ENCODE data around the gene SLC9A7.

SLC9A7 gene

GRCh38 chrX:46588263-46588662 is 170.7 kb downstream of the SLC9A7 start:
- intact Hi-C loops (cut with DNase I; ENCODE audit: low total_unique reads): no loop called here
- Histone ChIP-seq H3K9me3 (no peaks in the 10 kb centered on the region), H3K27ac (peak overlapping the region; percentile 44 to 57), H3K36me3 (no peaks in the 10 kb centered on the region), H3K4me3 (no peak overlapping the region), H3K27me3 (no peaks in the 10 kb centered on the region), H3K4me1 (peaks cover 0 to 58% (median 6%) of the 10 kb centered on the region in 4 donors)
- TF ChIP-seq CTCF (IDR thresholded peaks at IDR 0.05): no peak
- peak; percentile 63 to 67 for DNase-seq

- Histone ChIP-seq H3K4me3 (no peak overlapping the region), H3K27me3 (no peaks in the 10 kb centered on the region), H3K4me1 (peaks cover 0 to 63% (median 8%) of the 10 kb centered on the region in 4 donors), H3K36me3 (no peaks in the 10 kb centered on the region), H3K9me3 (no peaks in the 10 kb centered on the region), H3K27ac (peak overlapping the region; percentile 44 to 57)
- no peak for TF ChIP-seq CTCF (IDR thresholded peaks at IDR 0.05)
- intact Hi-C loops (cut with DNase I; ENCODE audit: low total_unique reads): no loop called here
- DNase-seq: no peak
These were observed 171.2 kb downstream of the SLC9A7 start for GRCh38 chrX:46587753-46588171.

- intact Hi-C loops (cut with DNase I; ENCODE audit: low total_unique reads): no loop called here
- no peak overlapping the region for H3K4me3 ChIP-seq
- peaks cover 0 to 69% (median 10%) of the 10 kb centered on the region in 4 donors for H3K4me1 ChIP-seq
These were observed 171.8 kb downstream of the SLC9A7 start for GRCh38 chrX:46587158-46587557.

GRCh38 chrX:46584736-46585135 is 174.2 kb downstream of the SLC9A7 start:
- Histone ChIP-seq H3K4me1 (peaks cover 0 to 70% (median 9%) of the 10 kb centered on the region in 4 donors), H3K9me3 (no peaks in the 10 kb centered on the region), H3K27ac (peak overlapping the region in 1 of 2 donors; percentile 50), H3K27me3 (no peaks in the 10 kb centered on the region), H3K4me3 (no peak overlapping the region), H3K36me3 (no peaks in the 10 kb centered on the region)
- DNase-seq: no peak
- no peak for TF ChIP-seq CTCF (IDR thresholded peaks at IDR 0.05)
- intact Hi-C loops (cut with DNase I; ENCODE audit: low total_unique reads): no loop called here

More at GRCh38 chrX:46587158-46587557, 171.8 kb downstream of the SLC9A7 start:
- H3K27ac ChIP-seq: peak overlapping the region in 1 of 2 donors; percentile 57
- no peaks in the 10 kb centered on the region for H3K36me3 ChIP-seq
- no peaks in the 10 kb centered on the region for H3K9me3 ChIP-seq
- no peaks in the 10 kb centered on the region for H3K27me3 ChIP-seq
- TF ChIP-seq CTCF (IDR thresholded peaks at IDR 0.05): no peak
- no peak for DNase-seq

- no peaks in the 10 kb centered on the region for H3K27me3 ChIP-seq
- H3K27ac ChIP-seq: peak overlapping the region; percentile 41 to 64
- intact Hi-C loops (cut with DNase I; ENCODE audit: low total_unique reads): no loop called here
- H3K4me3 ChIP-seq: no peak overlapping the region
- DNase-seq: no peak
- H3K36me3 ChIP-seq: no peaks in the 10 kb centered on the region
- TF ChIP-seq CTCF (IDR thresholded peaks at IDR 0.05): no peak
- no peaks in the 10 kb centered on the region for H3K9me3 ChIP-seq
- peaks cover 0 to 52% (median 7%) of the 10 kb centered on the region in 4 donors for H3K4me1 ChIP-seq
These were observed 176.0 kb downstream of the SLC9A7 start for GRCh38 chrX:46582966-46583365.

- H3K9me3 ChIP-seq: no peaks in the 10 kb centered on the region
- intact Hi-C loops (cut with DNase I; ENCODE audit: low total_unique reads): no loop called here
- no peaks in the 10 kb centered on the region for H3K36me3 ChIP-seq
- peak overlapping the region; percentile 41 to 64 for H3K27ac ChIP-seq
- DNase-seq: no peak
- TF ChIP-seq CTCF (IDR thresholded peaks at IDR 0.05): no peak
- H3K4me1 ChIP-seq: peaks cover 0 to 52% (median 7%) of the 10 kb centered on the region in 4 donors
- no peaks in the 10 kb centered on the region for H3K27me3 ChIP-seq
- H3K4me3 ChIP-seq: no peak overlapping the region
These were observed 176.6 kb downstream of the SLC9A7 start for GRCh38 chrX:46582325-46582724.
